Endodermal cell (in vitro differentiated cells): ENCODE measurements around the gene RNF39. TPM values are rescaled to one million over a fixed set of nuclear protein-coding genes. Genes with fewer than 3 reads are reported as not detected.

Source experiments
- DNase-seq: peaks from one replicate; pipeline ENCODE4 v3.0.0-alpha.2; 2017
- H3K27ac ChIP-seq: 2 replicates; pipeline ENCODE4 v1.5.1; 2013; ENCODE audit warnings: mild to moderate bottlenecking, low read depth, low read length, moderate library complexity
- H3K27me3 ChIP-seq: 2 replicates; pipeline ENCODE4 v1.6.1; 2013; ENCODE audit warnings: mild to moderate bottlenecking, low read length, moderate library complexity; ENCODE audit not compliant: insufficient read depth, control insufficient read depth, poor library complexity, severe bottlenecking
- H3K36me3 ChIP-seq: 2 replicates; pipeline ENCODE4 v1.7.0; 2013; ENCODE audit warnings: mild to moderate bottlenecking, low read length, moderate library complexity; ENCODE audit not compliant: control insufficient read depth, insufficient read depth
- H3K4me1 ChIP-seq: one replicate; pipeline ENCODE4 v1.7.0; 2013; ENCODE audit warnings: low read length; ENCODE audit not compliant: control insufficient read depth, insufficient read depth
- H3K4me3 ChIP-seq: 2 replicates; pipeline ENCODE4 v1.5.1; 2013; ENCODE audit warnings: mild to moderate bottlenecking, low read length, moderate library complexity
- H3K9ac ChIP-seq: 2 replicates; pipeline ENCODE4 v1.6.1; 2013; ENCODE audit warnings: mild to moderate bottlenecking, low read length, moderate library complexity; ENCODE audit not compliant: poor library complexity, severe bottlenecking; ENCODE audit errors: extremely low read depth
- H3K9me3 ChIP-seq: 2 replicates; pipeline ENCODE4 v1.6.1; 2013; ENCODE audit warnings: mild to moderate bottlenecking, low read length, moderate library complexity; ENCODE audit not compliant: control insufficient read depth
- H3K27ac Mint-ChIP-seq: 2 replicates; pipeline ENCODE4 v1.8.0; 2020; ENCODE audit warnings: mixed read lengths
- H3K27me3 Mint-ChIP-seq: 2 replicates; pipeline ENCODE4 v1.8.0; 2021; ENCODE audit warnings: mild to moderate bottlenecking, mixed read lengths; ENCODE audit not compliant: insufficient read depth
- H3K36me3 Mint-ChIP-seq: 2 replicates; pipeline ENCODE4 v1.8.0; 2020; ENCODE audit warnings: low read depth, mixed read lengths
- H3K4me1 Mint-ChIP-seq: 2 replicates; pipeline ENCODE4 v1.8.0; 2020; ENCODE audit warnings: mixed read lengths
- H3K4me3 Mint-ChIP-seq: 2 replicates; pipeline ENCODE4 v1.8.0; 2020; ENCODE audit warnings: mild to moderate bottlenecking, moderate library complexity, mixed read lengths
- H3K9me3 Mint-ChIP-seq: 2 replicates; pipeline ENCODE4 v1.8.0; 2020; ENCODE audit warnings: mild to moderate bottlenecking, mixed read lengths
- WGBS, 2 experiments: methylation state at CpG; one replicate each; pipeline versions ENCODE4 v1.1.5 to v1.1.7; 2013; ENCODE audit warnings: missing lambda C conversion rate in 2 of 2, mixed read lengths in 1 of 2; ENCODE audit not compliant: insufficient coverage in 1 of 2, insufficient read length in 1 of 2; 5-methylcytosine and 5-hydroxymethylcytosine counted together
- total RNA-seq, 2 donors: library from RNA; stranded (reverse); fragmentation: NEBNext Ultra II Directional in 1 of 2; extraction: Animal tissue kit (Norgen Biotek cat#: 25700) in 1 of 2; gene quantifications; 2 replicates in 1 of 2; 3 replicates in 1 of 2; pipeline ENCODE4 v1.2.1, GENCODE V29; 2021
- TF ChIP-seq, protein P1 (sequence below): fragments of 200-600 bp; sonication (generic); conservative IDR thresholded peaks from 2 replicates; pipeline ENCODE4 v1.5.0; 2021; ENCODE audit warnings: antibody characterized with exemption, mild to moderate bottlenecking

The RNF39 gene
- total RNA-seq, 2 donors from 2014 or later, result 0.15 TPM; not detected in 1

DNA sequence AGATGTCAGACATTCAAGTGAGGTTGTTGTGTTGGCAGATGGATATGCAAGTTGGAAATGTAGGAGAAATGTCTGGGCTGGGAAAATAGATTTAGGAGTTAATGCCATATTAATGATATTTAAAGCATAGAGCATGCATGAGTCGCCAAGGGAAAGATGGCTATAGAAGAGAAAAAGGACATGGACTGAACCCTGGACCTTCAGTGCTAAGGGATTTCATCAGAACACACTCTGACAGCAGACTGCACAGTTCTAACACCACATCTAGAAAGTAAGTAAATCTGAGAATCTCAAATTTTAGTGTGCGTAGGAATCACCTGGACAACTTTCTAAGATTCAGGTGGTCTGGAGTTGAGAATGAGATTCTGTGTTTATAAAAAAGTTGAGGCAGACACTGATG lies 31.8 kb downstream of the RNF39 start:
- DNase-seq, result no peak
- Histone ChIP-seq H3K27me3 (no peaks in the 10 kb centered on the region), H3K4me1 (no peaks in the 10 kb centered on the region), H3K9ac (no peak overlapping the region), H3K4me3 (no peak overlapping the region), H3K27ac (no peak overlapping the region), H3K9me3 (no peaks in the 10 kb centered on the region), H3K36me3 (no peaks in the 10 kb centered on the region)
- H3K27me3 Mint-ChIP-seq, result no peaks in the 10 kb centered on the region
- H3K9me3 Mint-ChIP-seq, result no peaks in the 10 kb centered on the region
- H3K4me3 Mint-ChIP-seq, result no peak overlapping the region
- TF ChIP-seq, protein P1, sequence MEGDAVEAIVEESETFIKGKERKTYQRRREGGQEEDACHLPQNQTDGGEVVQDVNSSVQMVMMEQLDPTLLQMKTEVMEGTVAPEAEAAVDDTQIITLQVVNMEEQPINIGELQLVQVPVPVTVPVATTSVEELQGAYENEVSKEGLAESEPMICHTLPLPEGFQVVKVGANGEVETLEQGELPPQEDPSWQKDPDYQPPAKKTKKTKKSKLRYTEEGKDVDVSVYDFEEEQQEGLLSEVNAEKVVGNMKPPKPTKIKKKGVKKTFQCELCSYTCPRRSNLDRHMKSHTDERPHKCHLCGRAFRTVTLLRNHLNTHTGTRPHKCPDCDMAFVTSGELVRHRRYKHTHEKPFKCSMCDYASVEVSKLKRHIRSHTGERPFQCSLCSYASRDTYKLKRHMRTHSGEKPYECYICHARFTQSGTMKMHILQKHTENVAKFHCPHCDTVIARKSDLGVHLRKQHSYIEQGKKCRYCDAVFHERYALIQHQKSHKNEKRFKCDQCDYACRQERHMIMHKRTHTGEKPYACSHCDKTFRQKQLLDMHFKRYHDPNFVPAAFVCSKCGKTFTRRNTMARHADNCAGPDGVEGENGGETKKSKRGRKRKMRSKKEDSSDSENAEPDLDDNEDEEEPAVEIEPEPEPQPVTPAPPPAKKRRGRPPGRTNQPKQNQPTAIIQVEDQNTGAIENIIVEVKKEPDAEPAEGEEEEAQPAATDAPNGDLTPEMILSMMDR, result no peak
- H3K4me1 Mint-ChIP-seq, result no peaks in the 10 kb centered on the region
- H3K27ac Mint-ChIP-seq, result no peak overlapping the region
- no peaks in the 10 kb centered on the region for H3K36me3 Mint-ChIP-seq
- WGBS, 2 experiments, result 86 to 87% methylated on average over 1 to 2 of the region's 2 CpGs

GRCh38 chr6:30042914-30043313 lies 32.7 kb downstream of the RNF39 start:
- Histone ChIP-seq H3K9ac (no peak overlapping the region), H3K9me3 (no peaks in the 10 kb centered on the region), H3K4me1 (no peaks in the 10 kb centered on the region), H3K4me3 (no peak overlapping the region), H3K36me3 (no peaks in the 10 kb centered on the region), H3K27ac (no peak overlapping the region), H3K27me3 (no peaks in the 10 kb centered on the region)
- DNase-seq, result no peak
- WGBS, 2 experiments, result 57 to 60% methylated on average over 1 of the region's 1 CpG
- H3K4me3 Mint-ChIP-seq, result no peak overlapping the region
- no peaks in the 10 kb centered on the region for H3K27me3 Mint-ChIP-seq
- no peaks in the 10 kb centered on the region for H3K4me1 Mint-ChIP-seq
- H3K9me3 Mint-ChIP-seq, result no peaks in the 10 kb centered on the region
- TF ChIP-seq, protein P1, result no peak
- H3K36me3 Mint-ChIP-seq, result no peaks in the 10 kb centered on the region
- no peak overlapping the region for H3K27ac Mint-ChIP-seq

DNA sequence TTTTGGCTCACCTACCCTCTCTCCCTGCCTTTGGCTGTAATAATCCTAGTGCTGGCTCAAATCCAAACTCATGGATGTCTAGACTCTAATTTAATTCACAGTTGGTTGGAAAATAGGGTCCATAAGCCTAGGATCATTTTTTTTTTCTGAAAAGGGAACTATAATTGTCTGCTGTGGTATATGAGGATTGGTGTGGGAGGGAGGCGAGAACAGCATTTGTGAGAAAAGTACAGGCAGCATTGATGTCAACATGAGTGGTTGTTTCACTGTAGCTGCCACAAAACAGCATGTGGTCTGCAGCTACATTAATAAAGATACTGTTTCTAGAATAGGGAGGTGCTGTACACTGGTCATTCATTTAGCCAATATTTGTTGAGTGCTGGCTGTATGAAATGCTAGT lies 33.1 kb downstream of the RNF39 start:
- Histone ChIP-seq H3K4me1 (no peaks in the 10 kb centered on the region), H3K27me3 (no peaks in the 10 kb centered on the region), H3K36me3 (no peaks in the 10 kb centered on the region), H3K4me3 (no peak overlapping the region), H3K9me3 (no peaks in the 10 kb centered on the region), H3K9ac (no peak overlapping the region), H3K27ac (no peak overlapping the region)
- Mint-ChIP-seq H3K27me3 (no peaks in the 10 kb centered on the region), H3K9me3 (no peaks in the 10 kb centered on the region), H3K4me1 (no peaks in the 10 kb centered on the region), H3K27ac (peak overlapping the region; percentile 13), H3K4me3 (no peak overlapping the region), H3K36me3 (no peaks in the 10 kb centered on the region)
- 86% methylated on average over 1 of the region's 1 CpG for WGBS, 2 experiments
- DNase-seq, result no peak
- TF ChIP-seq, protein P1, result no peak
